Measurements from ENCODE around the gene CDC42EP4. TPM values are rescaled to one million over a fixed set of nuclear protein-coding genes. Genes with fewer than 3 reads are reported as not detected.

CDC42EP4 gene
- total RNA-seq, 1 donor = 16.3 TPM

- H3K27ac ChIP-seq (ENCODE audit: low read depth, low read length) = no peak overlapping the region
- H3K4me1 ChIP-seq (ENCODE audit: insufficient read depth, low read length) = no peaks in the 10 kb centered on the region
- H3K79me2 ChIP-seq (ENCODE audit: insufficient read depth, low read length) = no peaks in the 10 kb centered on the region
- H3K9me3 ChIP-seq (ENCODE audit: low read depth, low read length) = no peaks in the 10 kb centered on the region
- peak; percentile 69 for DNase-seq (ENCODE audit: insufficient read length, low spot score, missing footprints)
- no peak overlapping the region for H3K4me3 ChIP-seq (ENCODE audit: insufficient read depth, low read length)
- no peak overlapping the region for H2AFZ ChIP-seq (ENCODE audit: low read length)
- no peaks in the 10 kb centered on the region for H3K36me3 ChIP-seq (ENCODE audit: insufficient read depth, low read length)
- TF ChIP-seq CTCF (IDR thresholded peaks at IDR 0.05; ENCODE audit: extremely low read depth, low read depth, low read length) = no peak
- H4K20me1 ChIP-seq (ENCODE audit: insufficient read depth, low read length) = no peaks in the 10 kb centered on the region
- no peak overlapping the region for H3K4me2 ChIP-seq (ENCODE audit: insufficient read depth, low read length)
- H3K27me3 ChIP-seq (ENCODE audit: insufficient read depth, low read length) = peaks cover 6% of the 10 kb centered on the region
These were observed 44.9 kb upstream of the CDC42EP4 start for GRCh38 chr17:73356561-73357170.

- H2AFZ ChIP-seq (ENCODE audit: low read length) = no peak overlapping the region
- peaks cover 8% of the 10 kb centered on the region for H3K27me3 ChIP-seq (ENCODE audit: insufficient read depth, low read length)
- no peak overlapping the region for H3K4me2 ChIP-seq (ENCODE audit: insufficient read depth, low read length)
- no peak overlapping the region for H3K4me3 ChIP-seq (ENCODE audit: insufficient read depth, low read length)
- no peaks in the 10 kb centered on the region for H3K9me3 ChIP-seq (ENCODE audit: low read depth, low read length)
- no peak overlapping the region for H3K27ac ChIP-seq (ENCODE audit: low read depth, low read length)
- H3K79me2 ChIP-seq (ENCODE audit: insufficient read depth, low read length) = no peaks in the 10 kb centered on the region
- no peaks in the 10 kb centered on the region for H3K4me1 ChIP-seq (ENCODE audit: insufficient read depth, low read length)
- peak; percentile 73 for DNase-seq (ENCODE audit: insufficient read length, low spot score, missing footprints)
- no peaks in the 10 kb centered on the region for H3K36me3 ChIP-seq (ENCODE audit: insufficient read depth, low read length)
- no peak for TF ChIP-seq CTCF (IDR thresholded peaks at IDR 0.05; ENCODE audit: extremely low read depth, low read depth, low read length)
- no peaks in the 10 kb centered on the region for H4K20me1 ChIP-seq (ENCODE audit: insufficient read depth, low read length)
These were observed 42.9 kb upstream of the CDC42EP4 start for GRCh38 chr17:73354423-73355284.

- no peak for TF ChIP-seq CTCF (IDR thresholded peaks at IDR 0.05; ENCODE audit: extremely low read depth, low read depth, low read length)
- no peak overlapping the region for H3K4me2 ChIP-seq (ENCODE audit: insufficient read depth, low read length)
- H3K9me3 ChIP-seq (ENCODE audit: low read depth, low read length) = no peaks in the 10 kb centered on the region
- H4K20me1 ChIP-seq (ENCODE audit: insufficient read depth, low read length) = no peaks in the 10 kb centered on the region
- H3K4me1 ChIP-seq (ENCODE audit: insufficient read depth, low read length) = no peaks in the 10 kb centered on the region
- DNase-seq (ENCODE audit: insufficient read length, low spot score, missing footprints) = no peak
- peaks cover 4% of the 10 kb centered on the region for H3K27me3 ChIP-seq (ENCODE audit: insufficient read depth, low read length)
- no peaks in the 10 kb centered on the region for H3K36me3 ChIP-seq (ENCODE audit: insufficient read depth, low read length)
- no peaks in the 10 kb centered on the region for H3K79me2 ChIP-seq (ENCODE audit: insufficient read depth, low read length)
- H3K4me3 ChIP-seq (ENCODE audit: insufficient read depth, low read length) = no peak overlapping the region
- H3K27ac ChIP-seq (ENCODE audit: low read depth, low read length) = no peak overlapping the region
- H2AFZ ChIP-seq (ENCODE audit: low read length) = no peak overlapping the region
These were observed 40.5 kb upstream of the CDC42EP4 start for GRCh38 chr17:73352261-73352660.

DNA sequence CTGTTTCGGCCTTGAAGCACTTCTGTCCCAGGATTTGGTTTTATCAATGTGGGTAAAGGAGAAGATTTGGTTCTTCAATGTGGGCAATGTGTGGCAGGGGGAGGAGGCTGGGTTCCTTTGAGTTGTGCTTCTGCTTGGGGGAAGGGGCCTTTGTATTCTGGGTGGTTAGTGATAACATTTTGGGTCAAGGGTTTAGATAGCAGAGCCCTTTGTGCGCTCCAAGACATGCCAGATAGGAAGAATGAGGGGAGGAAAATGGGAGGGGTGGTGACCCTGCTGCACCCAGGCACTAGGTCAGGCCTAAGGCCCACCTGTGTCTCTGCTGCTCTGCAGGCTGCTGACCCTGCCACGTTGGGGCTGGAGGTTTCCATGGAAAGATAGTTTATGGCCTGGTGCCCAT is 40.0 kb upstream of the CDC42EP4 start:
- H3K4me3 ChIP-seq (ENCODE audit: insufficient read depth, low read length) = no peak overlapping the region
- H2AFZ ChIP-seq (ENCODE audit: low read length) = no peak overlapping the region
- no peaks in the 10 kb centered on the region for H3K79me2 ChIP-seq (ENCODE audit: insufficient read depth, low read length)
- H3K4me2 ChIP-seq (ENCODE audit: insufficient read depth, low read length) = no peak overlapping the region
- H3K36me3 ChIP-seq (ENCODE audit: insufficient read depth, low read length) = no peaks in the 10 kb centered on the region
- no peaks in the 10 kb centered on the region for H3K9me3 ChIP-seq (ENCODE audit: low read depth, low read length)
- H3K4me1 ChIP-seq (ENCODE audit: insufficient read depth, low read length) = no peaks in the 10 kb centered on the region
- H3K27ac ChIP-seq (ENCODE audit: low read depth, low read length) = no peak overlapping the region
- peaks cover 4% of the 10 kb centered on the region for H3K27me3 ChIP-seq (ENCODE audit: insufficient read depth, low read length)
- no peak for TF ChIP-seq CTCF (IDR thresholded peaks at IDR 0.05; ENCODE audit: extremely low read depth, low read depth, low read length)
- no peaks in the 10 kb centered on the region for H4K20me1 ChIP-seq (ENCODE audit: insufficient read depth, low read length)
- peak; percentile 74 for DNase-seq (ENCODE audit: insufficient read length, low spot score, missing footprints)
